Parathyroid adenoma (tissue), 2 donors: Measurements from ENCODE around the gene ABHD5.

Source experiments
- H2AFZ ChIP-seq: fragments of 300-600 bp; sonication (generic); one replicate; pipeline ENCODE4 v1.7.0; 2017; ENCODE audit warnings: antibody characterized with exemption, mild to moderate bottlenecking
- H3K27ac ChIP-seq: fragments of 300-600 bp; sonication (generic); one replicate; pipeline ENCODE4 v1.7.0; 2017
- H3K27me3 ChIP-seq: fragments of 300-600 bp; sonication (generic); one replicate; pipeline ENCODE4 v1.7.0; 2017; ENCODE audit warnings: low read length; ENCODE audit not compliant: control insufficient read depth, insufficient read depth
- H3K36me3 ChIP-seq: fragments of 300-600 bp; sonication (generic); one replicate; pipeline ENCODE4 v1.7.0; 2017; ENCODE audit warnings: low read length; ENCODE audit not compliant: control insufficient read depth, insufficient read depth
- H3K4me1 ChIP-seq: fragments of 300-600 bp; sonication (generic); one replicate; pipeline ENCODE4 v1.7.0; 2017; ENCODE audit warnings: control low read depth
- H3K4me2 ChIP-seq: fragments of 300-600 bp; sonication (generic); one replicate; pipeline ENCODE4 v1.7.0; 2017; ENCODE audit warnings: low read length
- H3K4me3 ChIP-seq: fragments of 300-600 bp; sonication (generic); one replicate; pipeline ENCODE4 v1.7.0; 2017; ENCODE audit warnings: low read depth, low read length
- H3K79me2 ChIP-seq: fragments of 300-600 bp; sonication (generic); one replicate; pipeline ENCODE4 v1.7.0; 2017; ENCODE audit warnings: control low read depth
- H3K9ac ChIP-seq: fragments of 300-600 bp; sonication (generic); one replicate; pipeline ENCODE4 v1.7.0; 2017; ENCODE audit warnings: mild to moderate bottlenecking
- H3K9me3 ChIP-seq: fragments of 300-600 bp; sonication (generic); one replicate; pipeline ENCODE4 v1.7.0; 2017; ENCODE audit warnings: low read length; ENCODE audit not compliant: control insufficient read depth
- TF ChIP-seq, protein P1 (sequence below): fragments of 300-600 bp; sonication (generic); IDR thresholded peaks from one replicate; pipeline ENCODE4 v1.7.0; 2017; ENCODE audit warnings: antibody characterized with exemption, mild to moderate bottlenecking
- donor health status: primary hyperparathyroidism.

Gene ABHD5

DNA sequence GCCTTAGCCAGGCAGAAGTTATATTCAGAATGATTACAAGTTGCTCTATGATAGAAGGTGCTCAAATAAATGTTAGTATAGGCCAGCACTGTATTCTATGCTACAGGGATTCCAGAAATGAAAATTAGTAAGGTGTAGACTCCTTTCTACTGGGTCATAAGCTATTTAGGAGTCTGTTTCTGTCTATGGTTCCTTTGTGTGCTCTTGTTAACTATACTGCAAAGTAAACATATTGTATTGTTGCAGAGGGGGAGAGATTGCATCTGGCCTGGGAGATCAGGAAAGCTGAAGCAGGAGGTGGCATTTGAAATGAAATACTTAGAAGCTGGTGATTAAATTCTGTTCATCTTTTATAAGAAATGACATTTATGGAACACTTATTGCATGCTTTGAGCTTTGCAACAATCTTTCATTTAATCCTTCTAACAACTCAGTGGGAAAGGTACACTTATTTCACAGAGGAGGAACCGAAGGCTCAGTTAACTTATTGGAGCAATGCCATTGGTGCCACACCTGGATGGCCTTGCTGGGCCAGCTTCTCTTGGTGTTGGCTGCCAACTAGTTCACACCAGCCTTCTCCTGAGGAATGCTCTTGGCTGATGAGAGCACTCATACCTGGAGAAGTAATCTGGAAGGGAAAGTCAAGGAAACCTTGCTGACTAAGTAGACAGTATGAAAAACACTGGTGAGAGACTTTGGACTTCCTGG is 39.1 kb downstream of the ABHD5 start:
- Histone ChIP-seq H3K27ac (no peak overlapping the region), H3K79me2 (no peaks in the 10 kb centered on the region), H3K9me3 (no peaks in the 10 kb centered on the region), H2AFZ (no peak overlapping the region), H3K27me3 (no peaks in the 10 kb centered on the region), H3K4me1 (no peaks in the 10 kb centered on the region), H3K4me2 (no peak overlapping the region), H3K9ac (no peak overlapping the region), H3K4me3 (no peak overlapping the region), H3K36me3 (no peaks in the 10 kb centered on the region)
- TF ChIP-seq, protein P1, sequence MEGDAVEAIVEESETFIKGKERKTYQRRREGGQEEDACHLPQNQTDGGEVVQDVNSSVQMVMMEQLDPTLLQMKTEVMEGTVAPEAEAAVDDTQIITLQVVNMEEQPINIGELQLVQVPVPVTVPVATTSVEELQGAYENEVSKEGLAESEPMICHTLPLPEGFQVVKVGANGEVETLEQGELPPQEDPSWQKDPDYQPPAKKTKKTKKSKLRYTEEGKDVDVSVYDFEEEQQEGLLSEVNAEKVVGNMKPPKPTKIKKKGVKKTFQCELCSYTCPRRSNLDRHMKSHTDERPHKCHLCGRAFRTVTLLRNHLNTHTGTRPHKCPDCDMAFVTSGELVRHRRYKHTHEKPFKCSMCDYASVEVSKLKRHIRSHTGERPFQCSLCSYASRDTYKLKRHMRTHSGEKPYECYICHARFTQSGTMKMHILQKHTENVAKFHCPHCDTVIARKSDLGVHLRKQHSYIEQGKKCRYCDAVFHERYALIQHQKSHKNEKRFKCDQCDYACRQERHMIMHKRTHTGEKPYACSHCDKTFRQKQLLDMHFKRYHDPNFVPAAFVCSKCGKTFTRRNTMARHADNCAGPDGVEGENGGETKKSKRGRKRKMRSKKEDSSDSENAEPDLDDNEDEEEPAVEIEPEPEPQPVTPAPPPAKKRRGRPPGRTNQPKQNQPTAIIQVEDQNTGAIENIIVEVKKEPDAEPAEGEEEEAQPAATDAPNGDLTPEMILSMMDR: no peak

DNA sequence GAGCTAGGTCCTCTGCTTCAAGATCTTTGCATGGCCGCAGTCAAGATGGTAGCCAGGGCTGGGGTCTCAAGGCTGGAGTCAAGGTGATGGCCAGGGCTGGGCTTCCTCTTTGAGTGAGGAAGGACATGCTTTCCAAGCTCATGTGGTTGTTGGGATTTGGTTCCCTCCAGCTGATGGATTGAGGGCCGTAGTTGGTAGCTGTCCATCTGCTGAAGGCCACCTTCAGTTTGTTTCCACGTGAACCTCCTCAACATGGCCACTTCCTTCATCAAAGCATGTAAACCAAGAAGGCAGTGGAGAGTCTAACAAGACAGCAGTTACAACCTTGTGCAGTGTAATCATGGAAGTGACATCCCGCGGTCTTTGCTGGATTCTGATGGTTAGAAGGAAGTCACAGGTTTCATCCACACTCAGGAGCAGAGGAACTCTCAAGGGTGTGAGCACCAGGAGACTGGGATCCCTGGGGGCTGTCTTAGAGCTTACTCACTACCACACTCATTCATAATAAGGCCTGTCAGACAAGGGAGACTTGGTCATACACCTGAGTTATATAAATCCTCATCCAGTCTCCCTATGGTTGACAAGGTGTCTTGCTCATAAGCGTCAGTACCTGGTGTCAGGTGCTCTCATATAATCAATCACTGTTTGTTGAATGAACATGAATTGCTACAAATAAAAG is 42.1 kb downstream of the ABHD5 start:
- H3K4me3 ChIP-seq: no peak overlapping the region
- H3K36me3 ChIP-seq: no peaks in the 10 kb centered on the region
- H3K79me2 ChIP-seq: no peaks in the 10 kb centered on the region
- H3K9me3 ChIP-seq: no peaks in the 10 kb centered on the region
- no peak overlapping the region for H2AFZ ChIP-seq
- no peaks in the 10 kb centered on the region for H3K27me3 ChIP-seq
- H3K27ac ChIP-seq: no peak overlapping the region
- no peak overlapping the region for H3K4me2 ChIP-seq
- TF ChIP-seq, protein P1: no peak
- H3K9ac ChIP-seq: no peak overlapping the region
- no peaks in the 10 kb centered on the region for H3K4me1 ChIP-seq

DNA sequence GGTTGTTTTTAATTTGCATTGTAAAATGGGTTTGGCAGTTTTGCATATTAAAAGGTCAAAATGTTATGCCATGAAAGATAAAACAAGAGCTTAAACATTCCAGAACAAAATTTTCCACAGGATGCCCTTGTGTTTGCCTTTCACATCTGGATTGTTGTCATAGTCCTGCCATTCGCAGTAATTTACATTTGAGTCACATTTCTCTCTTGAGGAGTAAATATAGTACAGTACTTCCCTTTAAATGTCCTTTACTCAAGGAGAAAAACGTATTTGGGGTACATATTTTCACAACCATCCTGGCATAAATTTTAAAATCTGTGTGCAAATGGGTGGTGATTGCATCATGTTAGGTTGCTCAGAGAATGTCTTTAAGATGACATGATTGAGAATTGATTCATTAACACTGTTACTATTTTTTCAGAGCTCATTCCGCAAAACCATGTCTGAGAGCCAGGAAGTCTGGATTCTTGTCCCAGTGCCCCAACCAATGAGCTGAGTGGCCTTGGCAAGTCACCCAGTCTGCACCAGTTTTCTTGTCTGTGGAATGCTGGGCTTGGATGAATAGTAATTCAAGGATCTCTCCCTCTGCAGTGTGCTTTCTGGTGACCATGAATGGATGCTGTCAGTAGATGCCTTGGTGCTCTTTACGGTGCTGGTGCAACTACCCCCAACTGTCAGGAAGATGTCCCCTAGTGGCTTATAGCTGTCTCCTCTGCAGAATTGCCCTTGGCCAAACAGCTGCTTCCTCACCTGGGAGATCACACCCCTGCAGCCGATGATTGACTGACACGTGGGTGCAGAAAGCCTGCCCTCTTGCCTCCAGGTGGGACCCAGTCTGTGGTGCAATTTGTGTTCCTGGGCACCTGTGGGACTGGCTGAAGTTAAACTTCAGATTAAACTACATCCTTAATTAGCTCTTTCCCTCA is 43.0 kb downstream of the ABHD5 start:
- no peaks in the 10 kb centered on the region for H3K36me3 ChIP-seq
- H3K4me2 ChIP-seq: no peak overlapping the region
- no peaks in the 10 kb centered on the region for H3K4me1 ChIP-seq
- no peak overlapping the region for H3K27ac ChIP-seq
- TF ChIP-seq, protein P1: no peak
- H3K79me2 ChIP-seq: no peaks in the 10 kb centered on the region
- no peaks in the 10 kb centered on the region for H3K9me3 ChIP-seq
- no peaks in the 10 kb centered on the region for H3K27me3 ChIP-seq
- no peak overlapping the region for H3K9ac ChIP-seq
- no peak overlapping the region for H2AFZ ChIP-seq
- no peak overlapping the region for H3K4me3 ChIP-seq

DNA sequence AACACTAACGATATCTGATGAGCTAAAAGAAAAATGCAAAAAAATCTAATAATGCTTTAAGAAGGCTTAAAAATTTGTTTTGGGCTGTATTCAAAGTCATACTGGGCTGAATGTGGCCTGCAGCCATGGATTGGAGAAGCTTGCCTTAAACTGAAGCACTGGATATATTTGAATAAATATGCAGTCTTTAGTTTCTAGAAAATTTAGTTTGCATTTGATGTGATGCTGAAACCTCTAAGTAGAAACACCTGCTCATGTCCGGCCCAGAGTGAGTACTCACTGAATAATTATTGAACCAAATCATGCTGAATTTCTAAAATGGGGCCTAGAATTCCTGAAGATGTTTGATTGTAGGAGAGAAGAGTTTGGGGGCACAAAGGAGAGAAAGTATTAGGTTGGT is 43.9 kb downstream of the ABHD5 start:
- Histone ChIP-seq H3K27me3 (no peaks in the 10 kb centered on the region), H3K4me3 (no peak overlapping the region), H3K36me3 (no peaks in the 10 kb centered on the region), H3K4me1 (no peaks in the 10 kb centered on the region), H2AFZ (no peak overlapping the region), H3K9me3 (no peaks in the 10 kb centered on the region), H3K79me2 (no peaks in the 10 kb centered on the region), H3K9ac (no peak overlapping the region), H3K27ac (no peak overlapping the region), H3K4me2 (no peak overlapping the region)
- TF ChIP-seq, protein P1: no peak
